Spleen (tissue), 7 donors: ENCODE data around the gene ORC3.

Experiments used
- CTCF ChIP-seq, 11 experiments: fragments of 200-600 bp in 7 of 11; fragments of 450-650 bp in 4 of 11; sonication (generic) in 4 of 11; IDR thresholded peaks in 8 of 11; conservative IDR thresholded peaks in 3 of 11; 1 replicate in 7 of 11; 2 replicates in 4 of 11; pipeline versions ENCODE4 v1.4.0 to v1.8.0; 2016 to 2021; ENCODE audit warnings: antibody characterized with exemption in 11 of 11, inconsistent platforms in 4 of 11, mild to moderate bottlenecking in 1 of 11
- POLR2A ChIP-seq, 3 donors: fragments of 450-650 bp; IDR thresholded peaks; one replicate each; pipeline ENCODE4 v1.5.1; 2017; ENCODE audit warnings: antibody characterized with exemption in 3 of 3, mild to moderate bottlenecking in 1 of 3
- POLR2AphosphoS5 ChIP-seq, 3 donors: sonication (generic); formaldehyde crosslinking; IDR thresholded peaks; one replicate each; pipeline ENCODE4 v1.5.1; 2017; ENCODE audit warnings: antibody characterized with exemption in 3 of 3
- donor health status: DM: no; HTN: no; CAD: no; lungs with moderate emphysema.
- donor health status: DM: no; HTN: no; CAD: no.
- donor health status: DM: no; HTN: no; CAD: no.

GRCh38 chr6:87636315-87636714 is 46.4 kb downstream of the ORC3 start:
- TF ChIP-seq CTCF (IDR thresholded peaks at IDR 0.05 in 8 of 11, conservative IDR thresholded peaks at IDR 0.05 in 3 of 11) (no peak), POLR2A (IDR thresholded peaks at IDR 0.05) (no peak), POLR2AphosphoS5 (IDR thresholded peaks at IDR 0.05) (no peak)
